ENCODE results near the gene TARS3.

The TARS3 gene

GRCh38 chr15:101692801-101693598, 31.3 kb downstream of the TARS3 start:
- in situ Hi-C loops (cut with HindIII; ENCODE audit: low pct_unique_long_range_greater_than_20kb, low sequenced_read_pairs), result no loop called here
- no peak for TF ChIP-seq JUND (IDR thresholded peaks at IDR 0.05; ENCODE audit: low read depth)
- no peak for DNase-seq (ENCODE audit: low read depth in 1 of 2, low spot score in 1 of 2)

GRCh38 chr15:101689901-101690300, 34.4 kb downstream of the TARS3 start:
- no peak for DNase-seq (ENCODE audit: low read depth in 1 of 2, low spot score in 1 of 2)
- in situ Hi-C loops (cut with HindIII; ENCODE audit: low pct_unique_long_range_greater_than_20kb, low sequenced_read_pairs), result no loop called here
- TF ChIP-seq JUND (IDR thresholded peaks at IDR 0.05; ENCODE audit: low read depth), result no peak

GRCh38 chr15:101686718-101687117, 37.6 kb downstream of the TARS3 start:
- in situ Hi-C loops (cut with HindIII; ENCODE audit: low pct_unique_long_range_greater_than_20kb, low sequenced_read_pairs), result no loop called here
- TF ChIP-seq JUND (IDR thresholded peaks at IDR 0.05; ENCODE audit: low read depth), result no peak
- no peak for DNase-seq (ENCODE audit: low read depth in 1 of 2, low spot score in 1 of 2)

- no peak for DNase-seq (ENCODE audit: low read depth in 1 of 2, low spot score in 1 of 2)
- in situ Hi-C loops (cut with HindIII; ENCODE audit: low pct_unique_long_range_greater_than_20kb, low sequenced_read_pairs), result no loop called here
- TF ChIP-seq JUND (IDR thresholded peaks at IDR 0.05; ENCODE audit: low read depth), result no peak
Observed at GRCh38 chr15:101684877-101685276, 39.4 kb downstream of the TARS3 start.

GRCh38 chr15:101684384-101684783, 39.9 kb downstream of the TARS3 start:
- in situ Hi-C loops (cut with HindIII; ENCODE audit: low pct_unique_long_range_greater_than_20kb, low sequenced_read_pairs), result no loop called here
- no peak for TF ChIP-seq JUND (IDR thresholded peaks at IDR 0.05; ENCODE audit: low read depth)
- no peak for DNase-seq (ENCODE audit: low read depth in 1 of 2, low spot score in 1 of 2)

- in situ Hi-C loops (cut with HindIII; ENCODE audit: low pct_unique_long_range_greater_than_20kb, low sequenced_read_pairs), result no loop called here
- TF ChIP-seq JUND (IDR thresholded peaks at IDR 0.05; ENCODE audit: low read depth), result no peak
- DNase-seq (ENCODE audit: low read depth in 1 of 2, low spot score in 1 of 2), result no peak
Observed at GRCh38 chr15:101679806-101680205, 44.5 kb downstream of the TARS3 start.

- no peak for TF ChIP-seq JUND (IDR thresholded peaks at IDR 0.05; ENCODE audit: low read depth)
- DNase-seq (ENCODE audit: low read depth in 1 of 2, low spot score in 1 of 2), result no peak
- in situ Hi-C loops (cut with HindIII; ENCODE audit: low pct_unique_long_range_greater_than_20kb, low sequenced_read_pairs), result no loop called here
Observed at GRCh38 chr15:101676921-101677329, 47.3 kb downstream of the TARS3 start.

GRCh38 chr15:101675796-101676582, 48.3 kb downstream of the TARS3 start:
- no peak for TF ChIP-seq JUND (IDR thresholded peaks at IDR 0.05; ENCODE audit: low read depth)
- in situ Hi-C loops (cut with HindIII; ENCODE audit: low pct_unique_long_range_greater_than_20kb, low sequenced_read_pairs), result no loop called here
- DNase-seq (ENCODE audit: low read depth in 1 of 2, low spot score in 1 of 2), result no peak

GRCh38 chr15:101675015-101675414, 49.3 kb downstream of the TARS3 start:
- in situ Hi-C loops (cut with HindIII; ENCODE audit: low pct_unique_long_range_greater_than_20kb, low sequenced_read_pairs), result no loop called here
- no peak for TF ChIP-seq JUND (IDR thresholded peaks at IDR 0.05; ENCODE audit: low read depth)

GRCh38 chr15:101672298-101672697, 52.0 kb downstream of the TARS3 start:
- in situ Hi-C loops (cut with HindIII; ENCODE audit: low pct_unique_long_range_greater_than_20kb, low sequenced_read_pairs), result no loop called here
- no peak for DNase-seq (ENCODE audit: low read depth in 1 of 2, low spot score in 1 of 2)
- TF ChIP-seq JUND (IDR thresholded peaks at IDR 0.05; ENCODE audit: low read depth), result no peak

More at GRCh38 chr15:101675015-101675414, 49.3 kb downstream of the TARS3 start:
- no peak for DNase-seq (ENCODE audit: low read depth in 1 of 2, low spot score in 1 of 2)

GRCh38 chr15:101669744-101670143, 54.5 kb downstream of the TARS3 start:
- no peak for DNase-seq (ENCODE audit: low read depth in 1 of 2, low spot score in 1 of 2)
- TF ChIP-seq JUND (IDR thresholded peaks at IDR 0.05; ENCODE audit: low read depth), result no peak
- in situ Hi-C loops (cut with HindIII; ENCODE audit: low pct_unique_long_range_greater_than_20kb, low sequenced_read_pairs), result no loop called here

GRCh38 chr15:101667881-101668280, 56.4 kb downstream of the TARS3 start:
- TF ChIP-seq JUND (IDR thresholded peaks at IDR 0.05; ENCODE audit: low read depth), result no peak
- no peak for DNase-seq (ENCODE audit: low read depth in 1 of 2, low spot score in 1 of 2)
- in situ Hi-C loops (cut with HindIII; ENCODE audit: low pct_unique_long_range_greater_than_20kb, low sequenced_read_pairs), result no loop called here

- DNase-seq (ENCODE audit: low read depth in 1 of 2, low spot score in 1 of 2), result peak in 1 of 2 experiments; percentile 62
- TF ChIP-seq JUND (IDR thresholded peaks at IDR 0.05; ENCODE audit: low read depth), result no peak
Observed at GRCh38 chr15:101664303-101664913, 59.9 kb downstream of the TARS3 start.

More at GRCh38 chr15:101664303-101664913, 59.9 kb downstream of the TARS3 start:
- in situ Hi-C loops (cut with HindIII; ENCODE audit: low pct_unique_long_range_greater_than_20kb, low sequenced_read_pairs), result no loop called here

All from T47D (cell line).